ENCODE results near the gene HSD11B2. TPM values are rescaled to one million over a fixed set of nuclear protein-coding genes. Genes with fewer than 3 reads are reported as not detected.

Gene HSD11B2
- total and polyA plus RNA-seq, 10 of the 15 experiments (the other 5 are each of a cell fraction or from before 2014, with no cell fraction given): 0.09 to 0.34 (median 0.21) TPM; not detected in 2

DNA sequence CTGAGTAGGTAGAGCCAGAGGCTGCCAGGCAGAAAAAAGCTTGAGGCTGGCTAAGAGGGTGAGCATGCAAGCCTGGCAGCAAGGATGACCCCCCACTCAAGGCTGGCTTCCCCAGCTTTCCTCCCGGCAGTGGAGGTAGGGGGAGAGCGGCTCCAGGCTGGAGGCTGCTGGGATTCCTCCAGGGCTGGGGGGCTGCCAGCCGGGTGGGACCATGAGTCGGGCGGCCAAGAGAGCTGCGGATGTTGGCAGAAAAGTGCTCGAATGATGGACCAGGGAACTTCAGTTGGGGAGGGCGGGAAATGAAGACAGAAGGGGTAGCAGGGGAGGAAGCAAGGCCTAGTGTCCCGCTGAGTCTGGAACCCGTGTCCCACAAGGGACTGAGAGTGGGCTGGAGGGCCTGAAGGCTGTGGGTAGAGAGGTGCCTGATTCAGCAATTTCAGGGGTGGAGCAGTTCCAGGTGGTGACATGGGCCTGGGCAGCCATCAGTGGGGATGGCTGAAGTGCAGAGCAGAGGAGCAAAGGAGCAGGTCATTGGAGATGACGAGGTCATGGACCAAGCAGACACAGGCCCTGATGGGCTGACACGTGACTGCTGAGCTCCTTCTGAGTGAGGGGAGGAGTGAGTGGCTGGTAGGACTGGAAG is 20.3 kb downstream of the HSD11B2 start:
- no peaks in the 10 kb centered on the region for H3K79me2 ChIP-seq (ENCODE audit: control insufficient read depth, insufficient read depth, low read length)
- no peak for DNase-seq (ENCODE audit: low read depth, low spot score)
- no peak overlapping the region for H3K4me2 ChIP-seq (ENCODE audit: control insufficient read depth, insufficient read depth)
- H2AFZ ChIP-seq (ENCODE audit: control insufficient read depth, low read depth, low read length): no peak overlapping the region
- intact Hi-C loops (cut with micrococcal nuclease; ENCODE audit: unreplicated experiment): no loop called here
- no peaks in the 10 kb centered on the region for H3K4me1 ChIP-seq (ENCODE audit: control insufficient read depth, insufficient read depth, low read length)
- WGBS (ENCODE audit: insufficient coverage, insufficient replicate concordance, low lambda C conversion rate, missing lambda C conversion rate): 97% methylated on average over 12 of the region's 12 CpGs
- no peaks in the 10 kb centered on the region for H3K27me3 ChIP-seq (replicated peaks in 1 of 2; ENCODE audit: control insufficient read depth in 2 of 2, insufficient read depth in 2 of 2, low read length in 1 of 2)
- ATAC-seq: no peak
- no peak overlapping the region for H3K27ac ChIP-seq (ENCODE audit: control insufficient read depth, insufficient read depth)
- SMC1A ChIA-PET (ENCODE audit: uncharacterized antibody, unreplicated experiment): interaction anchor here (0.5 to 0.9 kb wide), 2 partner anchors 16 to 20 kb away, joined by 4 to 5 read pairs; no protein-coding TSS in a partner anchor
- H3K36me3 ChIP-seq (ENCODE audit: control insufficient read depth in 2 of 2, insufficient read depth in 2 of 2, low read length in 1 of 2): peaks cover 10 to 14% of the 10 kb centered on the region in 2 experiments; a peak in 3 of 4 replicates
- CTCF ChIA-PET: interaction anchor here (0.8 to 1.6 kb wide), 3 partner anchors 17 to 30 kb away, joined by 3 to 7 read pairs (median 4); partner anchors contain the start of gene ATP6V0D1
- POLR2A ChIA-PET: interaction anchor here (0.5 kb wide), 1 partner anchor 115 kb away, joined by 5 read pairs; no protein-coding TSS in a partner anchor
- H4K20me1 ChIP-seq (ENCODE audit: control insufficient read depth, insufficient read depth): peaks cover 5% of the 10 kb centered on the region; the same call in 1 of the 2 replicates
- RAD21 ChIA-PET (ENCODE audit: unreplicated experiment): interaction anchor here (0.8 to 1.7 kb wide), 2 partner anchors 23 to 27 kb away, joined by 3 to 5 read pairs; no protein-coding TSS in a partner anchor
- TF ChIP-seq SIN3A (IDR thresholded peaks at IDR 0.05; ENCODE audit: low read depth, low read length): no peak
- no peak for TF ChIP-seq TCF7 (IDR thresholded peaks at IDR 0.05; ENCODE audit: borderline replicate concordance)
- no peak for TF ChIP-seq CHD4 (IDR thresholded peaks at IDR 0.05)
- no peak for TF ChIP-seq YBX1 (IDR thresholded peaks at IDR 0.05)
- TF ChIP-seq WRNIP1 (IDR thresholded peaks at IDR 0.05; ENCODE audit: borderline replicate concordance, low read depth, low read length): no peak
- in situ Hi-C loops (cut with MboI): no loop called here
- H3K9me3 ChIP-seq (replicated peaks; ENCODE audit: control insufficient read depth, insufficient read depth, low read length): no peaks in the 10 kb centered on the region
- no peak overlapping the region for H3K9ac ChIP-seq (ENCODE audit: control insufficient read depth, insufficient read depth, low read length)
- BruUV-seq (replicated peaks): no TSS peak
- FAIRE-seq: no peak
- H3K4me3 ChIP-seq: no peak overlapping the region
